Stimulated activated naive B cell treated with anti-CD40 and anti-IgM and Interleukin-4, amounts not matched to agents 10 μg/mL and 1 μg/mL and 100 μg/mL, for 72 hours (primary cell): ENCODE results near the gene TMEM225.
"Not testable (repeated sequence)": the region's sequence is repeated elsewhere in the genome, so short reads cannot be mapped to it uniquely, and the experiment has no call there.

Source experiments
- ATAC-seq, 2 donors: fragments of 150-1000 bp; cut with Tn5 transposase; replicated peaks; 2 replicates each; pipeline ENCODE4 v1.10.0; 2021; ENCODE audit warnings: moderate library complexity in 1 of 2
- DNase-seq: peaks from one replicate; pipeline ENCODE4 v3.0.0; 2021
- H3K27ac Mint-ChIP-seq: one replicate; pipeline ENCODE4 v1.8.0; 2022; ENCODE audit warnings: mild to moderate bottlenecking, mixed read lengths
- H3K27me3 Mint-ChIP-seq, 2 donors: one replicate each; pipeline ENCODE4 v1.8.0; 2022; ENCODE audit warnings: mixed read lengths in 2 of 2
- H3K36me3 Mint-ChIP-seq, 2 donors: one replicate each; pipeline ENCODE4 v1.8.0; 2022; ENCODE audit warnings: mixed read lengths in 2 of 2, mild to moderate bottlenecking in 1 of 2
- H3K4me1 Mint-ChIP-seq, 2 donors: one replicate each; pipeline ENCODE4 v1.8.0; 2022; ENCODE audit warnings: mixed read lengths in 2 of 2, mild to moderate bottlenecking in 1 of 2
- H3K4me3 Mint-ChIP-seq, 2 donors: one replicate each; pipeline ENCODE4 v1.8.0; 2022; ENCODE audit warnings: mild to moderate bottlenecking in 2 of 2, mixed read lengths in 2 of 2, moderate library complexity in 1 of 2
- H3K9me3 Mint-ChIP-seq, 2 donors: one replicate each; pipeline ENCODE4 v1.8.0; 2022; ENCODE audit warnings: mixed read lengths in 2 of 2, mild to moderate bottlenecking in 1 of 2

Gene TMEM225

GRCh38 chr11:123885570-123885969 is at the start of gene TMEM225:
TMEM225 (minus strand) TSS chr11:123885670; CDS start chr11:123885425, 245 bp downstream.
- no peak for ATAC-seq
- DNase-seq: no peak
- Mint-ChIP-seq H3K4me3 (no peak within 1 kb of the TSS), H3K9me3 (peaks cover 0 to 2% of the 10 kb centered on the region in 2 donors), H3K4me1 (no peaks in the 10 kb centered on the region), H3K27ac (no peak within 1 kb of the TSS), H3K36me3 (no peaks in the 10 kb centered on the region), H3K27me3 (peaks cover 0 to 5% of the 10 kb centered on the region in 2 donors)

- Mint-ChIP-seq H3K27me3 (no peaks in the 10 kb centered on the region), H3K27ac (no peak overlapping the region), H3K36me3 (no peaks in the 10 kb centered on the region), H3K4me1 (no peaks in the 10 kb centered on the region), H3K4me3 (no peak overlapping the region), H3K9me3 (peaks cover 0 to 3% of the 10 kb centered on the region in 2 donors)
- no peak for ATAC-seq
- DNase-seq: no peak
Measured at GRCh38 chr11:123924027-123924426, 38.6 kb upstream of the TMEM225 start.

GRCh38 chr11:123920943-123921342 is 35.5 kb upstream of the TMEM225 start:
- DNase-seq (no peak), ATAC-seq (no peak)
- Mint-ChIP-seq H3K4me1 (no peaks in the 10 kb centered on the region), H3K27me3 (no peaks in the 10 kb centered on the region), H3K36me3 (no peaks in the 10 kb centered on the region), H3K27ac (no peak overlapping the region), H3K9me3 (peaks cover 0 to 2% of the 10 kb centered on the region in 2 donors), H3K4me3 (no peak overlapping the region)

GRCh38 chr11:123905826-123906225 is 20.4 kb upstream of the TMEM225 start:
- Mint-ChIP-seq H3K9me3 (no peaks in the 10 kb centered on the region), H3K4me1 (no peaks in the 10 kb centered on the region), H3K36me3 (no peaks in the 10 kb centered on the region), H3K27ac (no peak overlapping the region), H3K4me3 (no peak overlapping the region), H3K27me3 (no peaks in the 10 kb centered on the region)
- DNase-seq: no peak
- ATAC-seq: no peak

- Mint-ChIP-seq H3K27me3 (no peaks in the 10 kb centered on the region), H3K27ac (no peak overlapping the region), H3K9me3 (no peaks in the 10 kb centered on the region), H3K4me1 (no peaks in the 10 kb centered on the region), H3K36me3 (no peaks in the 10 kb centered on the region), H3K4me3 (no peak overlapping the region)
- DNase-seq (no peak), ATAC-seq (no peak)
Measured at GRCh38 chr11:123904932-123905331, 19.5 kb upstream of the TMEM225 start.

- no peak for DNase-seq
- no peak for ATAC-seq
- no peaks in the 10 kb centered on the region for H3K9me3 Mint-ChIP-seq
- H3K27ac Mint-ChIP-seq: no peak overlapping the region
- H3K27me3 Mint-ChIP-seq: no peaks in the 10 kb centered on the region
- no peaks in the 10 kb centered on the region for H3K4me1 Mint-ChIP-seq
- H3K36me3 Mint-ChIP-seq: no peaks in the 10 kb centered on the region
- no peak overlapping the region for H3K4me3 Mint-ChIP-seq
Measured at GRCh38 chr11:123903932-123904331, 18.5 kb upstream of the TMEM225 start.

GRCh38 chr11:123901867-123902266 is 16.4 kb upstream of the TMEM225 start, which contains the start of gene OR8D4:
OR8D4 (plus strand) TSS chr11:123902167; CDS start chr11:123906432, 4,265 bp downstream.
- H3K27me3 Mint-ChIP-seq: no peaks in the 10 kb centered on the region
- DNase-seq (no peak), ATAC-seq (no peak)
- no peaks in the 10 kb centered on the region for H3K9me3 Mint-ChIP-seq
- H3K4me1 Mint-ChIP-seq: no peaks in the 10 kb centered on the region
- no peak within 1 kb of the TSS for H3K4me3 Mint-ChIP-seq
- H3K27ac Mint-ChIP-seq: no peak within 1 kb of the TSS
- H3K36me3 Mint-ChIP-seq: no peaks in the 10 kb centered on the region

GRCh38 chr11:123899792-123900191 is 14.3 kb upstream of the TMEM225 start:
- no peaks in the 10 kb centered on the region for H3K27me3 Mint-ChIP-seq
- no peak for DNase-seq
- no peaks in the 10 kb centered on the region for H3K4me1 Mint-ChIP-seq
- no peaks in the 10 kb centered on the region for H3K36me3 Mint-ChIP-seq
- H3K9me3 Mint-ChIP-seq: no peaks in the 10 kb centered on the region
- ATAC-seq: no peak
- no peak overlapping the region for H3K4me3 Mint-ChIP-seq
- no peak overlapping the region for H3K27ac Mint-ChIP-seq

GRCh38 chr11:123892031-123892430 is 6.6 kb upstream of the TMEM225 start:
- DNase-seq: no peak

GRCh38 chr11:123880912-123881311 is 4.6 kb downstream of the TMEM225 start:
- H3K27me3 Mint-ChIP-seq: peaks cover 0 to 5% of the 10 kb centered on the region in 2 donors
- ATAC-seq (no peak), DNase-seq (no peak)
- no peaks in the 10 kb centered on the region for H3K36me3 Mint-ChIP-seq
- no peaks in the 10 kb centered on the region for H3K4me1 Mint-ChIP-seq
- H3K9me3 Mint-ChIP-seq: peaks cover 0 to 2% of the 10 kb centered on the region in 2 donors
- no peak overlapping the region for H3K27ac Mint-ChIP-seq
- no peak overlapping the region for H3K4me3 Mint-ChIP-seq

More at GRCh38 chr11:123892031-123892430, 6.6 kb upstream of the TMEM225 start:
- Mint-ChIP-seq H3K27ac (no peak overlapping the region), H3K4me3 (no peak overlapping the region), H3K4me1 (no peaks in the 10 kb centered on the region), H3K9me3 (no peaks in the 10 kb centered on the region), H3K36me3 (no peaks in the 10 kb centered on the region), H3K27me3 (no peaks in the 10 kb centered on the region)
- ATAC-seq: no peak

GRCh38 chr11:123867795-123868194 is 17.7 kb downstream of the TMEM225 start:
- not testable (repeated sequence) for H3K36me3 Mint-ChIP-seq, H3K27ac Mint-ChIP-seq, ATAC-seq, H3K4me1 Mint-ChIP-seq, H3K4me3 Mint-ChIP-seq, H3K27me3 Mint-ChIP-seq, DNase-seq
- peaks cover 12 to 14% of the 10 kb centered on the region in 2 donors for H3K9me3 Mint-ChIP-seq

GRCh38 chr11:123865293-123865692 is 20.2 kb downstream of the TMEM225 start:
- not testable (repeated sequence) for H3K4me1 Mint-ChIP-seq, H3K27me3 Mint-ChIP-seq, H3K4me3 Mint-ChIP-seq, DNase-seq, H3K36me3 Mint-ChIP-seq, ATAC-seq, H3K27ac Mint-ChIP-seq
- H3K9me3 Mint-ChIP-seq: peaks cover 10 to 11% of the 10 kb centered on the region in 2 donors

- ATAC-seq: no peak
Measured at GRCh38 chr11:123859731-123860130, 25.7 kb downstream of the TMEM225 start.

GRCh38 chr11:123856444-123856843 is 29.0 kb downstream of the TMEM225 start:
- ATAC-seq: no peak
- H3K27ac Mint-ChIP-seq: no peak overlapping the region

More at GRCh38 chr11:123859731-123860130, 25.7 kb downstream of the TMEM225 start:
- H3K9me3 Mint-ChIP-seq: peaks cover 4 to 11% of the 10 kb centered on the region in 2 donors
- no peaks in the 10 kb centered on the region for H3K27me3 Mint-ChIP-seq
- H3K4me1 Mint-ChIP-seq: no peaks in the 10 kb centered on the region
- no peak overlapping the region for H3K27ac Mint-ChIP-seq
- DNase-seq: no peak
- H3K36me3 Mint-ChIP-seq: no peaks in the 10 kb centered on the region
- no peak overlapping the region for H3K4me3 Mint-ChIP-seq

GRCh38 chr11:123853038-123853437 is 32.4 kb downstream of the TMEM225 start:
- Mint-ChIP-seq H3K27ac (no peak overlapping the region), H3K9me3 (peaks cover 4 to 11% of the 10 kb centered on the region in 2 donors), H3K4me3 (no peak overlapping the region), H3K36me3 (no peaks in the 10 kb centered on the region), H3K4me1 (no peaks in the 10 kb centered on the region), H3K27me3 (peaks cover 8 to 18% of the 10 kb centered on the region in 2 donors)
- DNase-seq (no peak), ATAC-seq (no peak)

More at GRCh38 chr11:123856444-123856843, 29.0 kb downstream of the TMEM225 start:
- no peaks in the 10 kb centered on the region for H3K36me3 Mint-ChIP-seq
- no peak for DNase-seq
- H3K4me1 Mint-ChIP-seq: no peaks in the 10 kb centered on the region
- peaks cover 4 to 11% of the 10 kb centered on the region in 2 donors for H3K9me3 Mint-ChIP-seq
- no peak overlapping the region for H3K4me3 Mint-ChIP-seq
- H3K27me3 Mint-ChIP-seq: peaks cover 0 to 7% of the 10 kb centered on the region in 2 donors

GRCh38 chr11:123852321-123852720 is 33.1 kb downstream of the TMEM225 start:
- Mint-ChIP-seq H3K36me3 (no peaks in the 10 kb centered on the region), H3K4me1 (no peaks in the 10 kb centered on the region), H3K27ac (no peak overlapping the region), H3K4me3 (no peak overlapping the region), H3K27me3 (peaks cover 8 to 18% of the 10 kb centered on the region in 2 donors), H3K9me3 (peaks cover 4 to 8% of the 10 kb centered on the region in 2 donors)
- ATAC-seq: no peak
- no peak for DNase-seq
